ENCODE results near the gene MCCD1.

Gene MCCD1

GRCh38 chr6:31528821-31529328, at the start of gene MCCD1:
TSS of gene MCCD1 (plus strand) at chr6:31528962. CDS start at chr6:31529015, 53 bp downstream.
- H3F3A ChIP-seq (ENCODE audit: control insufficient read depth, insufficient read depth), result peaks cover 48% of the 10 kb centered on the region
- H3K4me2 ChIP-seq (ENCODE audit: low read length), result no peak within 1 kb of the TSS
- H3K4me1 ChIP-seq (ENCODE audit: control insufficient read depth, low read length), result no peaks in the 10 kb centered on the region
- H3K4me3 ChIP-seq (ENCODE audit: low read length), result no peak within 1 kb of the TSS
- H3K79me2 ChIP-seq (ENCODE audit: control insufficient read depth, low read length), result peaks cover 7% of the 10 kb centered on the region
- H3K9me2 ChIP-seq (replicated peaks; ENCODE audit: control insufficient read depth, low read length), result no peaks in the 10 kb centered on the region
- no peaks in the 10 kb centered on the region for H3K27me3 ChIP-seq (ENCODE audit: control insufficient read depth, low read length)
- no peak for TF ChIP-seq EZH2phosphoT487 (IDR thresholded peaks at IDR 0.05; ENCODE audit: borderline replicate concordance, low read length)
- TF ChIP-seq CTCF (IDR thresholded peaks at IDR 0.05; ENCODE audit: low read depth, low read length, poor library complexity, severe bottlenecking), result no peak
- no peak within 1 kb of the TSS for H3K27ac ChIP-seq (ENCODE audit: low read depth, low read length)
- peaks cover 49% of the 10 kb centered on the region for H3K36me3 ChIP-seq (ENCODE audit: control insufficient read depth, low read length)
- H4K20me1 ChIP-seq (ENCODE audit: control insufficient read depth, insufficient read depth, low read depth, low read length), result peaks cover 14% of the 10 kb centered on the region; the same call in 1 of the 2 replicates
- no peaks in the 10 kb centered on the region for H3K9me3 ChIP-seq (ENCODE audit: control insufficient read depth, insufficient read depth, low read length)

GRCh38 chr6:31479151-31479932, 49.4 kb upstream of the MCCD1 start:
- H3K4me2 ChIP-seq (ENCODE audit: low read length), result no peak overlapping the region

GRCh38 chr6:31479933-31480535, 48.7 kb upstream of the MCCD1 start:
- Histone ChIP-seq H3F3A (ENCODE audit: control insufficient read depth, insufficient read depth) (peaks cover 3% of the 10 kb centered on the region; the same call in 1 of the 2 replicates), H3K4me1 (ENCODE audit: control insufficient read depth, low read length) (peaks cover 25% of the 10 kb centered on the region), H3K4me2 (ENCODE audit: low read length) (no peak overlapping the region), H3K79me2 (ENCODE audit: control insufficient read depth, low read length) (no peaks in the 10 kb centered on the region), H3K9me2 (replicated peaks; ENCODE audit: control insufficient read depth, low read length) (no peaks in the 10 kb centered on the region), H3K27ac (ENCODE audit: low read depth, low read length) (no peak overlapping the region), H3K27me3 (ENCODE audit: control insufficient read depth, low read length) (no peaks in the 10 kb centered on the region), H3K36me3 (ENCODE audit: control insufficient read depth, low read length) (no peaks in the 10 kb centered on the region), H3K9me3 (ENCODE audit: control insufficient read depth, insufficient read depth, low read length) (no peaks in the 10 kb centered on the region), H3K4me3 (ENCODE audit: low read length) (no peak overlapping the region), H4K20me1 (ENCODE audit: control insufficient read depth, insufficient read depth, low read depth, low read length) (no peaks in the 10 kb centered on the region)
- TF ChIP-seq CTCF (IDR thresholded peaks at IDR 0.05; ENCODE audit: low read depth, low read length, poor library complexity, severe bottlenecking) (no peak), EZH2phosphoT487 (IDR thresholded peaks at IDR 0.05; ENCODE audit: borderline replicate concordance, low read length) (no peak)

More at GRCh38 chr6:31479151-31479932, 49.4 kb upstream of the MCCD1 start:
- no peaks in the 10 kb centered on the region for H3K36me3 ChIP-seq (ENCODE audit: control insufficient read depth, low read length)
- no peak overlapping the region for H3K4me3 ChIP-seq (ENCODE audit: low read length)
- no peaks in the 10 kb centered on the region for H3K9me2 ChIP-seq (replicated peaks; ENCODE audit: control insufficient read depth, low read length)
- no peak for TF ChIP-seq EZH2phosphoT487 (IDR thresholded peaks at IDR 0.05; ENCODE audit: borderline replicate concordance, low read length)
- TF ChIP-seq CTCF (IDR thresholded peaks at IDR 0.05; ENCODE audit: low read depth, low read length, poor library complexity, severe bottlenecking), result no peak
- no peaks in the 10 kb centered on the region for H3K9me3 ChIP-seq (ENCODE audit: control insufficient read depth, insufficient read depth, low read length)
- H3K27ac ChIP-seq (ENCODE audit: low read depth, low read length), result no peak overlapping the region
- no peaks in the 10 kb centered on the region for H3K27me3 ChIP-seq (ENCODE audit: control insufficient read depth, low read length)
- peaks cover 25% of the 10 kb centered on the region for H3K4me1 ChIP-seq (ENCODE audit: control insufficient read depth, low read length)
- no peaks in the 10 kb centered on the region for H3K79me2 ChIP-seq (ENCODE audit: control insufficient read depth, low read length)
- no peaks in the 10 kb centered on the region for H4K20me1 ChIP-seq (ENCODE audit: control insufficient read depth, insufficient read depth, low read depth, low read length)
- peaks cover 3% of the 10 kb centered on the region; the same call in 1 of the 2 replicates for H3F3A ChIP-seq (ENCODE audit: control insufficient read depth, insufficient read depth)

Data from DOHH2 (cell line).